H1 (cell line): ENCODE results near the gene ADAMTSL2. TPM values are rescaled to one million over a fixed set of nuclear protein-coding genes. Genes with fewer than 3 reads are reported as not detected.
A peak's percentile ranks its signal among the peaks of the same experiment; 100 is the strongest.

Experiments
- ASH2L ChIP-seq: fragments of 200-600, 300-600 bp; sonication (generic); IDR thresholded peaks from one replicate; pipeline ENCODE4 v1.7.1; 2017; ENCODE audit warnings: low read length
- CHD1 ChIP-seq: IDR thresholded peaks from 2 replicates; pipeline ENCODE4 v1.6.1; 2012; ENCODE audit warnings: low read depth, low read length, improper control_type of control experiment
- CHD2 ChIP-seq: IDR thresholded peaks from 2 replicates; pipeline ENCODE4 v1.6.1; 2012; ENCODE audit warnings: low read length, improper control_type of control experiment
- CTBP2 ChIP-seq: IDR thresholded peaks from 2 replicates; pipeline ENCODE4 v1.7.0; 2011; ENCODE audit warnings: borderline replicate concordance, mild to moderate bottlenecking, moderate library complexity, mixed read lengths, low read length; ENCODE audit not compliant: insufficient read depth, insufficient read length
- EGR1 ChIP-seq: IDR thresholded peaks from 2 replicates; pipeline ENCODE4 v1.6.1; 2011; ENCODE audit warnings: low read depth, low read length, borderline replicate concordance
- GABPA ChIP-seq: IDR thresholded peaks from 2 replicates; pipeline ENCODE4 v1.6.1; 2011; ENCODE audit warnings: mild to moderate bottlenecking, low read length, moderate library complexity, borderline replicate concordance; ENCODE audit not compliant: insufficient read depth
- GTF2F1 ChIP-seq: IDR thresholded peaks from 2 replicates; pipeline ENCODE4 v1.6.1; 2012; ENCODE audit warnings: low read depth, low read length, improper control_type of control experiment, borderline replicate concordance
- HDAC2 ChIP-seq, 2 experiments: fragments of 300-600 bp in 1 of 2; sonication (generic) in 1 of 2; IDR thresholded peaks; 2 replicates each; pipeline ENCODE4 v1.6.1; 2011 to 2012; ENCODE audit warnings: low read depth in 2 of 2, low read length in 2 of 2, mild to moderate bottlenecking in 2 of 2, moderate library complexity in 2 of 2, borderline replicate concordance in 1 of 2, inconsistent platforms in 1 of 2
- KDM4A ChIP-seq: IDR thresholded peaks from one replicate; pipeline ENCODE4 v1.7.1; 2012; ENCODE audit warnings: low read depth, mild to moderate bottlenecking, moderate library complexity, low read length, inconsistent platforms; ENCODE audit not compliant: severe bottlenecking
- KDM5A ChIP-seq: fragments of 200-600 bp; IDR thresholded peaks from 2 replicates; pipeline ENCODE4 v1.7.1; 2012; ENCODE audit warnings: mild to moderate bottlenecking, low read length, inconsistent platforms, mixed read lengths
- NANOG ChIP-seq: IDR thresholded peaks from 2 replicates; pipeline ENCODE4 v1.6.1; 2011; ENCODE audit warnings: low read length, low read depth, mild to moderate bottlenecking, inconsistent platforms; ENCODE audit not compliant: insufficient read depth, poor library complexity, severe bottlenecking
- RNF2 ChIP-seq: fragments of 200-900, 300-1000 bp; sonication (generic); IDR thresholded peaks from 2 replicates; pipeline ENCODE4 v1.7.1; 2016; ENCODE audit warnings: borderline replicate concordance, low read depth, mild to moderate bottlenecking, antibody characterized with exemption, low read length; ENCODE audit not compliant: poor library complexity, severe bottlenecking; ENCODE audit errors: missing control alignments
- SP1 ChIP-seq: IDR thresholded peaks from 2 replicates; pipeline ENCODE4 v1.6.1; 2011; ENCODE audit warnings: low read depth, low read length
- SP2 ChIP-seq: IDR thresholded peaks from 2 replicates; pipeline ENCODE4 v1.6.1; 2012; ENCODE audit warnings: mild to moderate bottlenecking, low read length, inconsistent platforms
- SP4 ChIP-seq: IDR thresholded peaks from 2 replicates; pipeline ENCODE4 v1.6.1; 2012; ENCODE audit warnings: low read length, inconsistent platforms
- TBP ChIP-seq: IDR thresholded peaks from 2 replicates; pipeline ENCODE4 v1.6.1; 2011; ENCODE audit warnings: low read depth, low read length, improper control_type of control experiment
- YY1 ChIP-seq: IDR thresholded peaks from 2 replicates; pipeline ENCODE4 v1.6.1; 2011; ENCODE audit warnings: low read depth, mild to moderate bottlenecking, low read length
- polyA plus RNA-seq, 7 experiments: library from polyadenylated mRNA; depleted of rRNA in 3 of 7; stranded (reverse) in 5 of 7; unstranded in 2 of 7; fragments of >200 nt in 5 of 7; fragments of 200-250 nt in 2 of 7; gene quantifications; 1 replicate in 5 of 7; 2 replicates in 1 of 7; 4 replicates in 1 of 7; pipeline versions ENCODE4 v1.2.1 to v1.2.3, GENCODE V29; 2011 to 2013; ENCODE audit warnings: missing spikeins in 2 of 7, mixed read lengths in 2 of 7
- total RNA-seq: library from RNA; stranded (reverse); fragmentation: NEBNext Ultra II Directional; extraction: Animal tissue kit (Norgen Biotek cat#: 25700); gene quantifications from 2 replicates; pipeline ENCODE4 v1.2.1, GENCODE V29; 2021
- TF ChIP-seq, protein P1 (sequence below), 3 experiments: IDR thresholded peaks; 1 replicate in 2 of 3; 2 replicates in 1 of 3; pipeline versions ENCODE4 v1.5.1 to v1.6.1; 2011; ENCODE audit warnings: low read length in 3 of 3, mild to moderate bottlenecking in 3 of 3, inconsistent platforms in 2 of 3, low read depth in 1 of 3, moderate library complexity in 1 of 3; ENCODE audit not compliant: insufficient read depth in 1 of 3; ENCODE audit errors: control extremely low read depth in 1 of 3

Gene ADAMTSL2
- total and polyA plus RNA-seq, 2 of the 8 experiments (the other 6 are each of a cell fraction or from before 2014, with no cell fraction given), result 0.74 to 0.76 TPM

DNA sequence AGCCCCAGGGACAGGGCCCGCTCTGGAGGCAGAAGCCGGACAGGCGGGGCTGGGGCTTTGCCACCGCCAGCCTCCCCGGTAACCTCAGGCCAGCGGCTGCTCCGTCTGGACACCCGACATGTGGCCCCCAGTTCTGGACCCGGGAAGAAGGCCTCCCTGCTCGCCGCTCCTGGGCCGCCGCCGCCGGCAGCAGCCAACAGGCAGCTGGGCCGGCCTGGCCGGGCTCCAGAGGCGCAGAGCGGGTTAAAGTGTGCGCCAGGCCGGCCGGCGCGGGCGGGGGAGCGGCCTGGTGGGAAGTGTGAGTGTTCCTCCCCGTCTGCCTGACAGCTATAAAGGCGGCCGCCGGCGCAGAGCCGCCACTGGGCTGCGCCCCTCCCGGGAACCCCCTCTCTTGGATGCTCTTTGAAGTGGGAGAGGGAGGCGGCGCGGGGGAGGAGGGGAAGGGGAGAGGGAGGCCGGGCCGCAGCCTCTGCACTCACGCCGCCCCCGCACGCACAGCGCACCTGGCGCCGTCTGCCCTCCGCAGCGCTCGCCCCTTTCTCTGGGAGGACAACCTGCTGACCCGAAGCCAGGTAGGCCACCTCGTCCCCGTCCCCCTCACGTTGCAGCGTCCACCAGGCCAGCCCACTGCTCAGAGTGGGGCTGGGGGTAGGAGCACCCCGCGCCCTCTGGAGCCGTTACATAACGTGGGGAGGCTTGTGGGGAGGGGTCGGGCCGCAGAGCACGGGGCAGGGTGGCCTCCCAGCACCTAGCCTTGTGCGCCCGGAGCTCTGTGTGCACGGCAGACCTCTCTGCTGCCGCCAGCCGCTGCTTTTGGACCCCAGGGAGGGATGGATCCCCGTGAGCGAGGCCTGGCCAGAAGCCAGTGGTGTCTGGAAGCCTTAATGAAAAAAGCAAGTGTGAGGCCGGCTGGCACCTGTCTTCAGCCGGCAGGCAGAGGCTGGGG lies at the start of gene ADAMTSL2 (continued):
- no peak for TF ChIP-seq SP4
- no peak for TF ChIP-seq KDM5A
- no peak for TF ChIP-seq SP2
- peak; percentile 33 for TF ChIP-seq CTBP2
- no peak for TF ChIP-seq RNF2
- peak; percentile 50 for TF ChIP-seq ASH2L
- no peak for TF ChIP-seq CHD2
- peak; percentile 91 for TF ChIP-seq EGR1
- no peak for TF ChIP-seq CHD1
- TF ChIP-seq, protein P1, sequence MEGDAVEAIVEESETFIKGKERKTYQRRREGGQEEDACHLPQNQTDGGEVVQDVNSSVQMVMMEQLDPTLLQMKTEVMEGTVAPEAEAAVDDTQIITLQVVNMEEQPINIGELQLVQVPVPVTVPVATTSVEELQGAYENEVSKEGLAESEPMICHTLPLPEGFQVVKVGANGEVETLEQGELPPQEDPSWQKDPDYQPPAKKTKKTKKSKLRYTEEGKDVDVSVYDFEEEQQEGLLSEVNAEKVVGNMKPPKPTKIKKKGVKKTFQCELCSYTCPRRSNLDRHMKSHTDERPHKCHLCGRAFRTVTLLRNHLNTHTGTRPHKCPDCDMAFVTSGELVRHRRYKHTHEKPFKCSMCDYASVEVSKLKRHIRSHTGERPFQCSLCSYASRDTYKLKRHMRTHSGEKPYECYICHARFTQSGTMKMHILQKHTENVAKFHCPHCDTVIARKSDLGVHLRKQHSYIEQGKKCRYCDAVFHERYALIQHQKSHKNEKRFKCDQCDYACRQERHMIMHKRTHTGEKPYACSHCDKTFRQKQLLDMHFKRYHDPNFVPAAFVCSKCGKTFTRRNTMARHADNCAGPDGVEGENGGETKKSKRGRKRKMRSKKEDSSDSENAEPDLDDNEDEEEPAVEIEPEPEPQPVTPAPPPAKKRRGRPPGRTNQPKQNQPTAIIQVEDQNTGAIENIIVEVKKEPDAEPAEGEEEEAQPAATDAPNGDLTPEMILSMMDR (IDR thresholded peaks at IDR 0.05; ENCODE audit: control extremely low read depth in 1 of 3, insufficient read depth in 1 of 3, low read depth in 1 of 3, low read length in 3 of 3), result no peak
- TF ChIP-seq YY1, result no peak
- TF ChIP-seq KDM4A, result peak; percentile 36
- TF ChIP-seq HDAC2 (IDR thresholded peaks at IDR 0.05; ENCODE audit: borderline replicate concordance in 1 of 2, low read depth in 2 of 2, low read length in 2 of 2), result no peak
- no peak for TF ChIP-seq SP1
- no peak for TF ChIP-seq NANOG
- no peak for TF ChIP-seq GTF2F1
- peak; percentile 50; the same call in 1 of the 2 replicates for TF ChIP-seq GABPA
- no peak for TF ChIP-seq TBP
- TF ChIP-seq, all 59 proteins: peak for 9
